ENCODE measurements around the gene GCC2. TPM values are rescaled to one million over a fixed set of nuclear protein-coding genes. Genes with fewer than 3 reads are reported as not detected.
A peak's percentile ranks its signal among the peaks of the same experiment; 100 is the strongest.

Gene GCC2
- total and polyA plus RNA-seq, 11 donors, result 6.4 to 39.5 (median 25.0) TPM

- H3K27me3 ChIP-seq, result no peaks in the 10 kb centered on the region
- ATAC-seq, result peak in 1 of 4 donors; percentile 26
- H3K36me3 ChIP-seq, result no peaks in the 10 kb centered on the region
- peak overlapping the region in 2 of 12 donors; percentile 5 to 7 for H3K27ac ChIP-seq
- H3K9me3 ChIP-seq, result no peaks in the 10 kb centered on the region
- WGBS, 4 donors, result 42 to 50% (median 47%) methylated on average over 4 of the region's 4 CpGs
- DNase-seq, result no peak
- no peak overlapping the region for H3K4me3 ChIP-seq
- H3K4me1 ChIP-seq, result peaks cover 0 to 35% (median 17%) of the 10 kb centered on the region in 12 donors
- intact Hi-C loops (cut with DNase I), result no loop called here
- TF ChIP-seq CTCF (IDR thresholded peaks at IDR 0.05), result no peak
- no peak for TF ChIP-seq POLR2A (IDR thresholded peaks at IDR 0.05)
Observed at GRCh38 chr2:108542071-108542470, 93.1 kb downstream of the GCC2 start.

- 82 to 86% (median 84%) methylated on average over 5 of the region's 5 CpGs for WGBS, 4 donors
- DNase-seq (no peak), ATAC-seq (no peak)
- H3K27me3 ChIP-seq, result no peaks in the 10 kb centered on the region
- H3K4me1 ChIP-seq, result peaks cover under 1 to 22% (median 6%) of the 10 kb centered on the region in 12 donors
- TF ChIP-seq CTCF (IDR thresholded peaks at IDR 0.05) (no peak), POLR2A (IDR thresholded peaks at IDR 0.05) (no peak)
- no peak overlapping the region for H3K4me3 ChIP-seq
- H3K9me3 ChIP-seq, result no peaks in the 10 kb centered on the region
- intact Hi-C loops (cut with DNase I), result no loop called here
- no peak overlapping the region for H3K27ac ChIP-seq
- H3K36me3 ChIP-seq, result no peaks in the 10 kb centered on the region
Observed at GRCh38 chr2:108547606-108548005, 98.6 kb downstream of the GCC2 start.

- Histone ChIP-seq H3K4me1 (peaks cover 3 to 30% (median 13%) of the 10 kb centered on the region in 12 donors), H3K9me3 (no peaks in the 10 kb centered on the region), H3K27me3 (no peaks in the 10 kb centered on the region), H3K27ac (no peak overlapping the region), H3K4me3 (no peak overlapping the region), H3K36me3 (no peaks in the 10 kb centered on the region)
- intact Hi-C loops (cut with DNase I), result no loop called here
- ATAC-seq (no peak), DNase-seq (no peak)
- WGBS, 4 donors, result 58 to 60% (median 59%) methylated on average over 9 of the region's 9 CpGs
- TF ChIP-seq CTCF (IDR thresholded peaks at IDR 0.05), result no peak
- TF ChIP-seq POLR2A (IDR thresholded peaks at IDR 0.05), result no peak
Observed at GRCh38 chr2:108548208-108549003, 99.4 kb downstream of the GCC2 start.

- Histone ChIP-seq H3K4me1 (peaks cover 7 to 48% (median 36%) of the 10 kb centered on the region in 12 donors), H3K27me3 (no peaks in the 10 kb centered on the region), H3K36me3 (no peaks in the 10 kb centered on the region), H3K27ac (peak overlapping the region in 11 of 12 donors; percentile 10 to 81 (median 53)), H3K4me3 (no peak overlapping the region), H3K9me3 (no peaks in the 10 kb centered on the region)
- intact Hi-C loops (cut with DNase I), result no loop called here
- 60 to 72% (median 65%) methylated on average over 2 of the region's 2 CpGs for WGBS, 4 donors
- DNase-seq (no peak), ATAC-seq (no peak)
- TF ChIP-seq POLR2A (IDR thresholded peaks at IDR 0.05), result no peak
- TF ChIP-seq CTCF (IDR thresholded peaks at IDR 0.05), result no peak
Observed at GRCh38 chr2:108552566-108552965, 103.6 kb downstream of the GCC2 start.
